Amniotic epithelial cell (primary cell): ENCODE measurements around the gene NHEJ1.

Experiments
- DNase-seq: peaks from one replicate; pipeline ENCODE4 v3.0.0-alpha.2; 2010; ENCODE audit warnings: low read depth

NHEJ1 gene

DNA sequence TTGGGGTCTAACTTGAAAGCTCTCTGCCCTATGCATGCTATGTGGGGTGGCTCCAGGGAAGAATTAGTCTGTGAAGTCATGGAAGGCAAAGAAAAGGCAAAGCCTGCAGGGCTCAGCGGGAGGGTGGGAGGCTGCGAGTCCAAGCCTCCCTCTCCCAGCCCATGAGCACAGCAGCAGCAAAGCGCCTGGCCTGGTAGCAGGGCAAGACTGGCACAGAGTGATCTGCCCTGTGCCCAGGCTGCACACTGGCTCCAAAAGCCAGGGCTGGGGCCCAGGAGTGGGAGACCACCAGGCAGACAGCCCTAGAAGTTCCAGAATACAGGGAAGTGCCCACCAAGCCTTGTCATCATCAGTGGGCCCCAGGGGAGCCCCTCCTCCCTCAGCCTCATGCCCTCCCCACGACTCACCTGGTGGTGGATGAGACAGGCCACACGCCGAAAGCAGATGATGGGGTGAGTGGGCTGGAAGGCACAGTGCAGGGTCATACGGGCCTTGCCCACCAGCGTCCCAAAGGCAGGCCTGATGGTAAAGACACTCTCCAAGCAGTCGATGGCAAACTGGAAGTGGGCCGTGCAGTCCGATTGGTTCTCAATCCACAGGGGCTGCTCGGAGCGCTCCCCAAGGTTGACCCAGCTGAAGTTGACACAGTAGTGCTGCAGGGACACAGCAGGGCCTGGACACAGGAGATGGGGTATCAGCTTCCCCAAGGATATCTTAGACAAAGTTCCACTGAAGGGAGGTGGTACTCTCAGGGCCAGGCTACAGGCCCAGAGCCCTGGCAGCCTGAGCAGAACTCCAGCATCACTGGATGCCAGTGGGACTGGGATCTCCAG is 131.4 kb downstream of the NHEJ1 start:
- DNase-seq: no peak

DNA sequence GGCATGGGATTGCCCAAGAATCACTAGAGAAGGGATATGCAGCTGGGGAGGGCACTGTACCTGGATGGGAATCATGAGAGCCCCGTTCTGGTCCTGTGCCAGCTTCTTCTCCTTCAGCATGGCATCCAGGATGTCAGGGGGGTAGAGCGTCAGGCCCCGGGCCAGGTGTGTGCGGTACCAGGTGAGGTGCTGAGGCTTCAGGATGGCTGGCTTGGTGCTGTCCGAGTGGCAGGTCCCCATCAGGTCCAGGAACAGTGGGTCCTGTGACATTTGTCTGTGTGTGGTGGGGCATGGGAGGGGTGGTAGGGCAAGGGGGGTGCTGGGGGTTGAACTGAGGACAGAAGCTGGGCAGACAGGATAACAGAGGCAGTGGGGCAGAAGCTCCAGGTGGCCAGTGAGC is 132.5 kb downstream of the NHEJ1 start:
- no peak for DNase-seq

DNA sequence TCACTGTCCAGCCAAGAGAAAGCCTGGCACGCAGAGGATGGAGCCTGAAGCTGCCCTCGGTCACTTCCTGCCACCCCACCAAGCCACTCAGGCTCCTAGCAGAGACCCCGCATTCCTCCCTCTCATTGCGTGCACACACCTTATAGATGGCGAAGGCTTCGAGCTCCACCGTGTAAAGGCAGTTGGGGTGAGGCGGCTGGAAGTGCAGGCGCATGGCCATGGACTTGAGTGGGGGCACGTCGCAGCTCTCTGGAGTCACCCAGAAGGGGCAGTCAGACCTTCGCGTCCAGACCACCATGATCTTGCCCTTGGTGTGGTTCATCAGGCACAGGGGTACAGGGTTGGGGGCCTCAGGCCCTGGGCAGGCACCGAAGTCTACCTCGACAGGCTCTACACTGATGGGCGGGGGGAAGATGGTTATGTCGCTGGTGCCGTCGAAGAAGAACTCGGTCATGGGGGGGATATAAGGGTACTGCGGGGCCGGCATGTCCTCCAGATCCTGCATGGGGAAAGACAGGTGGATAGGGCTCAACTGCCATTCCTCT is 133.0 kb downstream of the NHEJ1 start:
- no peak for DNase-seq

DNA sequence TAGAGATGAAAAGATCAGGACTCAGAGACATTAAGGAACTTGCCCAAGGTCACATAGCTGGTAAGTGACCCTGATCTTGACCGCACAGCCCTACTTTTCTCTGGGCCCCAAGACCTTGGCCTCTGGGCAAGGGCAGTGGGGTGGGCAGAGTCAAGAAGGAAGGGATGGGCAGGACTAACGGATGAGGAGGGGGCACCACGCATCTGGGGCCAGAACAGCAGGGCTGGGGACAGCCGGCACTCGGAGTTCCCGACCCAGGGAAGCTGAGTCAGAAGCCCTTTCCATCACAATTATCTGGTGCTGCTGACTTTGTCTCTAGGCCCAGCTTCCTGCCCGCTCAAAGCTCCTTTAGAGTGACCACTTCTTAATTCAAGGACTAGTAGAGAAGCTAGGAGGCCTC is 133.7 kb downstream of the NHEJ1 start:
- DNase-seq: no peak

DNA sequence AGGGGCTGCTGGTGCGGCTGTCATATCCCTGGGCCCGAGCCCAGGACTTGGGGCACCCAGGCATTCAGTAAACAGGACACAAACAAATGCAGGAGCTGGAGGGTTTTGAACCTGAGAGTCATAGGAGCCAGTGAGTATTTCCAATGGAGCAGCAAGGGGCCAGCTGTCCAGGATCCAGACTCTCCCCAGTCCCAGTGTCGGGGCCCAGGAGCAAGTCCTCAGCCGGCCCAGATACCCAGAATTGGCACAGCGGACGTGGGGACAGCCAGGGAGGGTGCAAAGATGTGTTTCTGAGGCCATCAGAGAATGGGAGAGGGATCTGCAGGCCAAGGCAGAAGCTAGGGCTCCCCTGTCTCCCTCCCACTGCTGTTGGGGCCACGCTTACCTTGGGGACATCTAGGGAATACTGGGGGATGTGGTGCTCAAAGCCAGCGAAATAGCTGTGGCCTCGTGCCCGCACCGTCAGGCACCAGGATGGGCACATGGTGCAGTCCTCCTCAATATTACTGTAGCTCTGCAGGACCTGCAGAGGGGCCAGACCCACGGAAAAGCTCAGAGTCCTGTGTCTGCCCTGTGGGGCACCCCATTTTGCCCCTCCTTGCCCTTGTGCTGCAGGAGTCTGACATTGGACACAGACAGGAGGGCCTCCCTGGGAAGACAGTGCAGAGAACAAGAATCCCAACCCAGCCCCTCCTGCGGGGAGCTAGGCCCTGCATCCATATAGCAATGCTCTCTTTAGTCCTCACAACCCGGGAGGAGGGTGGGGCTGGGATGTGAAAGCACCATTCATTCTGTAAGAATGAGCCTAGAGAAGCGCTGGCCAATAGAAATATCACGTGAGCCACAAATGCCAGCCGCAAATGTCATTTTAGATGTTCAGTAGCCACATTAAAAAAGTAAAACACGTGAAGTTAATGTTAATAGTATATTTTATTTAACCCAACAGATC is 134.7 kb downstream of the NHEJ1 start:
- DNase-seq: no peak
